Spleen (tissue), 11 donors: ENCODE data around the gene ARL6IP4. TPM values are rescaled to one million over a fixed set of nuclear protein-coding genes. Genes with fewer than 3 reads are reported as not detected.

Experiments used
- DNase-seq: peaks from one replicate; pipeline ENCODE4 v3.0.0-alpha.2; 2020
- H3K27ac ChIP-seq, 8 donors: fragments of 200-600 bp; sonication (generic) in 7 of 8; 1 replicate in 4 of 8; 2 replicates in 4 of 8; pipeline versions ENCODE4 v1.5.0 to v1.8.0; 2016 to 2021; ENCODE audit warnings: inconsistent platforms in 4 of 8, mild to moderate bottlenecking in 4 of 8, moderate library complexity in 1 of 8
- H3K27me3 ChIP-seq, 7 donors: fragments of 200-600 bp; sonication (generic) in 6 of 7; replicated peaks in 1 of 7; 1 replicate in 4 of 7; 2 replicates in 3 of 7; pipeline versions ENCODE4 v1.5.0 to v1.8.0; 2016 to 2021; ENCODE audit warnings: inconsistent platforms in 3 of 7, mild to moderate bottlenecking in 1 of 7
- H3K36me3 ChIP-seq, 6 donors: fragments of 200-600 bp; sonication (generic) in 5 of 6; 1 replicate in 4 of 6; 2 replicates in 2 of 6; pipeline versions ENCODE4 v1.5.0 to v1.8.0; 2016 to 2021; ENCODE audit warnings: inconsistent platforms in 2 of 6
- H3K4me1 ChIP-seq, 6 donors: fragments of 200-600 bp; sonication (generic) in 5 of 6; 1 replicate in 3 of 6; 2 replicates in 3 of 6; pipeline versions ENCODE4 v1.5.0 to v1.8.0; 2016 to 2021; ENCODE audit warnings: inconsistent platforms in 3 of 6
- H3K4me3 ChIP-seq, 8 donors: fragments of 200-600 bp; sonication (generic) in 7 of 8; 1 replicate in 4 of 8; 2 replicates in 4 of 8; pipeline versions ENCODE4 v1.5.0 to v1.8.0; 2016 to 2021; ENCODE audit warnings: inconsistent platforms in 4 of 8, mild to moderate bottlenecking in 4 of 8, moderate library complexity in 2 of 8
- H3K9me3 ChIP-seq, 8 donors: fragments of 200-600 bp; sonication (generic) in 7 of 8; 1 replicate in 4 of 8; 2 replicates in 4 of 8; pipeline versions ENCODE4 v1.5.0 to v1.8.0; 2016 to 2021; ENCODE audit warnings: inconsistent platforms in 4 of 8
- POLR2A ChIP-seq, 3 donors: fragments of 450-650 bp; IDR thresholded peaks; one replicate each; pipeline ENCODE4 v1.5.1; 2017; ENCODE audit warnings: antibody characterized with exemption in 3 of 3, mild to moderate bottlenecking in 1 of 3
- POLR2AphosphoS5 ChIP-seq, 3 donors: sonication (generic); formaldehyde crosslinking; IDR thresholded peaks; one replicate each; pipeline ENCODE4 v1.5.1; 2017; ENCODE audit warnings: antibody characterized with exemption in 3 of 3
- WGBS, 5 donors: extraction: QIAGEN DNeasy Blood & Tissue Kit in 3 of 5; methylation state at CpG; one replicate each; pipeline versions ENCODE4 v1.1.5 to v1.1.7; 2013 to 2018; 5-methylcytosine and 5-hydroxymethylcytosine counted together
- intact Hi-C: fragments of 100-400 bp; cut with DNase I; formaldehyde crosslinking; loops from one replicate; pipeline ENCODE4 v1.15.0; 2023; ENCODE audit warnings: low total_unique reads
- polyA plus RNA-seq, 3 donors: library from polyadenylated mRNA; stranded (reverse); fragments of 200-250 nt; gene quantifications; one replicate each; pipeline ENCODE4 v1.2.1, GENCODE V29; 2013
- total RNA-seq, 7 donors: library from RNA; depleted of rRNA in 3 of 7; stranded (reverse); fragments of >200 nt in 3 of 7; fragmentation: NEBNext Ultra II Directional in 4 of 7; extraction: Animal tissue kit (Norgen Biotek cat#: 25700) in 4 of 7; gene quantifications; one replicate each; pipeline versions ENCODE4 v1.1.0 to v1.2.1, GENCODE V29; 2016 to 2021
- TF ChIP-seq, protein P1 (sequence below), 11 experiments: fragments of 200-600 bp in 7 of 11; fragments of 450-650 bp in 4 of 11; sonication (generic) in 4 of 11; IDR thresholded peaks in 8 of 11; conservative IDR thresholded peaks in 3 of 11; 1 replicate in 7 of 11; 2 replicates in 4 of 11; pipeline versions ENCODE4 v1.4.0 to v1.8.0; 2016 to 2021; ENCODE audit warnings: antibody characterized with exemption in 11 of 11, inconsistent platforms in 4 of 11, mild to moderate bottlenecking in 1 of 11
- donor health status: healthy with polysubstance abuse.
- donor health status: DM: no; HTN: no; CAD: no; lungs with moderate emphysema.
- donor health status: DM: no; HTN: no; CAD: no.
- donor health status: Bipolar disorder and iron deficiency.
- donor health status: healthy.
- donor health status: DM: no; HTN: no; CAD: no.
- donor health status: DM: yes; HTN: yes; CAD: no.

ARL6IP4 gene
- total and polyA plus RNA-seq, 10 donors: 150 to 419 (median 197) TPM

DNA sequence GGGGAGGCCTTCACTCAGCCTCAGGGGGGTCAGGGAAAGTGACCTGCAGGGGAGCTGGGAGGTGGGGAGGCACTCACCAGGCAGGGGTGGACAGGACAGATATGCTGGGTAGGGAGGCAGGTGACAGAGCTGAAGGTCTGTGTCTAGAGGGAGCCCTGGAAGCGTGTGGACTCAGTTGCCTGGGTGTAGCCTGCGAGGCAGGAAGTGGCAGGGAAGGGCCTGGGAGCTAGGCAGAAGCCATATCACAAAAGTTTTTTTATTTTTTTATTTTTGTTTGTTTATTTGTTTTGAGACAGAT lies 39.3 kb downstream of the ARL6IP4 start:
- TF ChIP-seq POLR2AphosphoS5 (IDR thresholded peaks at IDR 0.05) (no peak), POLR2A (IDR thresholded peaks at IDR 0.05) (no peak)
- TF ChIP-seq, protein P1, sequence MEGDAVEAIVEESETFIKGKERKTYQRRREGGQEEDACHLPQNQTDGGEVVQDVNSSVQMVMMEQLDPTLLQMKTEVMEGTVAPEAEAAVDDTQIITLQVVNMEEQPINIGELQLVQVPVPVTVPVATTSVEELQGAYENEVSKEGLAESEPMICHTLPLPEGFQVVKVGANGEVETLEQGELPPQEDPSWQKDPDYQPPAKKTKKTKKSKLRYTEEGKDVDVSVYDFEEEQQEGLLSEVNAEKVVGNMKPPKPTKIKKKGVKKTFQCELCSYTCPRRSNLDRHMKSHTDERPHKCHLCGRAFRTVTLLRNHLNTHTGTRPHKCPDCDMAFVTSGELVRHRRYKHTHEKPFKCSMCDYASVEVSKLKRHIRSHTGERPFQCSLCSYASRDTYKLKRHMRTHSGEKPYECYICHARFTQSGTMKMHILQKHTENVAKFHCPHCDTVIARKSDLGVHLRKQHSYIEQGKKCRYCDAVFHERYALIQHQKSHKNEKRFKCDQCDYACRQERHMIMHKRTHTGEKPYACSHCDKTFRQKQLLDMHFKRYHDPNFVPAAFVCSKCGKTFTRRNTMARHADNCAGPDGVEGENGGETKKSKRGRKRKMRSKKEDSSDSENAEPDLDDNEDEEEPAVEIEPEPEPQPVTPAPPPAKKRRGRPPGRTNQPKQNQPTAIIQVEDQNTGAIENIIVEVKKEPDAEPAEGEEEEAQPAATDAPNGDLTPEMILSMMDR (IDR thresholded peaks at IDR 0.05 in 8 of 11, conservative IDR thresholded peaks at IDR 0.05 in 3 of 11): no peak
- intact Hi-C loops: no loop called here
- no peak for DNase-seq
- H3K36me3 ChIP-seq: no peaks in the 10 kb centered on the region
- no peak overlapping the region for H3K4me3 ChIP-seq
- no peaks in the 10 kb centered on the region for H3K9me3 ChIP-seq
- WGBS, 5 donors: 80 to 91% (median 85%) methylated on average over 2 of the region's 2 CpGs
- no peak overlapping the region for H3K27ac ChIP-seq
- H3K27me3 ChIP-seq: no peaks in the 10 kb centered on the region
- no peaks in the 10 kb centered on the region for H3K4me1 ChIP-seq

DNA sequence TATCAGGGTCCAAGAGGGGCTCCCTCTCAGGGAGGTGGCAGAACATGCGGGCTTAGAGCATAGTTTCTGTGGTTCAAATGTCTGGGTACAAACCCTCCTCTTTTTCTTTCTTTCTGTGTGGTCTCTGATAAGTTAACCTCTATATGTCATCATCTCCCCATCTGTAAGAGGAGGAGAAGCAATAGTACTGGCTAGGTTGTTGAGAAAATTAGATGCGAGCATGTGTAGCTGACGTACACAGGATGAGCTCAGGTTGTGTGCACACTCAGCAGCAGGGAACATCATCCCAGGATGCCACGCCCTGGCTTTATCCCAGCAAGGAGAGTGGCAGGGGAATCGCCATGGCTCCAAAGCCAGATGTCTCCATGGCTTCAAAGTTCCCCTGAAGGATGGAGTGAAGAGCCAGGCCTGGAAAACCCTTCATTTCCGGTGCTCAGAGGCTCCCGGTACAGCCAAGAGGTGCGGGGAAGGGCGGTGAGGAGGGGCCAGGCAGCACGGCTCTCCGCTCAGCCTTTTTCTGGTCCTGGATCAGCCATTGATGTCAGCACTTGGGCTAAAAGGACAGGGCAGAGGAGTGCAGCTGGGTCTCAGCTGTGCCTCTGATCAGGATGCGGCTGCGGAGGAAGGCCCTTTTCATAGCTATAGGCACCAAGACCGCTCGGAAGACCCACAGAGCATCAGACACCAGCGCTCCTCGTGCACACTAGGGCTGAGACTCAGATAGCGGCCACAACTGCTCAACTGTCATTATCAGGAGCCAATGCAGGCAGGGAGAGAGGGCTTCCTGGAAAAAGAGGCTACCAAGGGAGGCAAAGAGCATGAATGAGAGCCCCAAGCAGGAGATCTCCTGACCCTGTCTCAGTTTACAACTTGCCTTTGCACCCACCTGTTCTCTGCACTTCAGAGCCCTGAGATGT lies 41.5 kb downstream of the ARL6IP4 start:
- H3K4me3 ChIP-seq: no peak overlapping the region
- DNase-seq: no peak
- intact Hi-C loops: no loop called here
- H3K9me3 ChIP-seq: no peaks in the 10 kb centered on the region
- 91 to 95% (median 93%) methylated on average over 13 to 18 of the region's 18 CpGs for WGBS, 5 donors
- TF ChIP-seq POLR2AphosphoS5 (IDR thresholded peaks at IDR 0.05) (no peak), POLR2A (IDR thresholded peaks at IDR 0.05) (no peak)
- TF ChIP-seq, protein P1 (IDR thresholded peaks at IDR 0.05 in 8 of 11, conservative IDR thresholded peaks at IDR 0.05 in 3 of 11): no peak
- H3K27ac ChIP-seq: no peak overlapping the region
- H3K27me3 ChIP-seq: no peaks in the 10 kb centered on the region
- H3K36me3 ChIP-seq: peaks cover 0 to 9% (median 0%) of the 10 kb centered on the region in 6 donors
- no peaks in the 10 kb centered on the region for H3K4me1 ChIP-seq

DNA sequence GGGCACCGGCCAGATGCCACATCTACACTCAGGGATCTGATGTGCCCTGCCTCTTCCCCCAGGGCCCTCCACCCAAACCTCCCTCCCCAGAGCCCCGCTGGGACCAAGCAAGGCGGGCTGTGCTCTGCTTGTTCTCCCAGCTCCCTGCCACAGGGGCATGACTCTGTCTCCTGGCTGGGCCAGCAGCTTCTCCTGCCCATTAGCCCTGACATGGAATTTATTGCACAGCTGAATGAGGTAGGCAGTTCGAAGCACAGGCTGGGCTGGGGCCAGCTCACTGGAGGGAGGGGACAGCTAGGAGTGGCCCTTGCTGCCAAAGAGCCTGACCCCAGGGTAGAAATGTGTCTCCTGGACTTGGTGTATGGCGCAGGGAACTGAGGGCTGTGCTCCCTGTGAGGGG lies 42.4 kb downstream of the ARL6IP4 start:
- no peak for TF ChIP-seq POLR2A (IDR thresholded peaks at IDR 0.05)
- TF ChIP-seq, protein P1 (IDR thresholded peaks at IDR 0.05 in 8 of 11, conservative IDR thresholded peaks at IDR 0.05 in 3 of 11): no peak
- TF ChIP-seq POLR2AphosphoS5 (IDR thresholded peaks at IDR 0.05): no peak
- Histone ChIP-seq H3K4me3 (no peak overlapping the region), H3K36me3 (peaks cover 0 to 18% (median 0%) of the 10 kb centered on the region in 6 donors), H3K4me1 (no peaks in the 10 kb centered on the region), H3K9me3 (no peaks in the 10 kb centered on the region), H3K27ac (no peak overlapping the region), H3K27me3 (no peaks in the 10 kb centered on the region)
- DNase-seq: peak; percentile 40
- WGBS, 5 donors: 89 to 98% (median 94%) methylated on average over 5 of the region's 5 CpGs
- intact Hi-C loops: no loop called here

DNA sequence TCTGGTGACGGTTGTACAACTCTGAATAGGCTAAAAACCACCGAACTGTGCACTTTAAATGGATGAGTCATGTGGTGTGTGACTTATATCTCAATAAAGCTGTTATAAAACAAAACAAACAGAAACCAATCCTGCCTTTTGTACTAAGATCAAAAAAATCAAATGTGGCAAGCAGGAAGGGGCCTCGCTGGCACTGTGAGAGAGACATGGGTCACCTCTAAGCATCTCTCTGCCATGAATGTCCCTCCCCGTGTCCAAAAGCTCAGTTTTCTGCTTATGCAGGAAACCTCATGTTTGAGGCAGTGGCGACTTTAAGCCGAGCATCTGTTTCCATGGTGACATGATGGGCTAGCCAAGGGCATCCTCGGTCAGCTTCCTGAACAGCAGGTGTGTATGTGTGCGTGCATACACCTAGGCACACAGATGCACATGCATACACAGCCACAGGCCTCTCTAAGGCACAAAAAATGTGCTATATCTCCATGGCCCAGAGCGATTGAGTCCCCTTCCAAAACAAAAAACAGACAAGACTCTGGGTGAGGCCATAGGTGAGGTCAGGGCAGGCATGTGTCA lies 44.4 kb downstream of the ARL6IP4 start:
- Histone ChIP-seq H3K4me1 (no peaks in the 10 kb centered on the region), H3K4me3 (no peak overlapping the region), H3K27me3 (no peaks in the 10 kb centered on the region), H3K27ac (no peak overlapping the region), H3K9me3 (no peaks in the 10 kb centered on the region), H3K36me3 (peaks cover 0 to 28% (median 0%) of the 10 kb centered on the region in 6 donors)
- TF ChIP-seq POLR2AphosphoS5 (IDR thresholded peaks at IDR 0.05) (no peak), POLR2A (IDR thresholded peaks at IDR 0.05) (no peak)
- TF ChIP-seq, protein P1 (IDR thresholded peaks at IDR 0.05 in 8 of 11, conservative IDR thresholded peaks at IDR 0.05 in 3 of 11): no peak
- peak; percentile 3 for DNase-seq
- WGBS, 5 donors: 66 to 76% (median 74%) methylated on average over 9 of the region's 9 CpGs
- intact Hi-C loops: no loop called here
